PC-9 (cell line): ENCODE measurements around the gene DGKD.

Experiments used
- EZH2 ChIP-seq: fragments of 200-600 bp; sonication (generic); IDR thresholded peaks from 2 replicates; pipeline ENCODE4 v1.8.0; 2017; ENCODE audit warnings: antibody characterized with exemption, low read depth
- TF ChIP-seq, protein P1 (sequence below): fragments of 200-600 bp; sonication (generic); conservative IDR thresholded peaks from 2 replicates; pipeline ENCODE4 v1.6.1; 2017; ENCODE audit warnings: mixed run types, antibody characterized with exemption, mild to moderate bottlenecking, moderate library complexity

DNA sequence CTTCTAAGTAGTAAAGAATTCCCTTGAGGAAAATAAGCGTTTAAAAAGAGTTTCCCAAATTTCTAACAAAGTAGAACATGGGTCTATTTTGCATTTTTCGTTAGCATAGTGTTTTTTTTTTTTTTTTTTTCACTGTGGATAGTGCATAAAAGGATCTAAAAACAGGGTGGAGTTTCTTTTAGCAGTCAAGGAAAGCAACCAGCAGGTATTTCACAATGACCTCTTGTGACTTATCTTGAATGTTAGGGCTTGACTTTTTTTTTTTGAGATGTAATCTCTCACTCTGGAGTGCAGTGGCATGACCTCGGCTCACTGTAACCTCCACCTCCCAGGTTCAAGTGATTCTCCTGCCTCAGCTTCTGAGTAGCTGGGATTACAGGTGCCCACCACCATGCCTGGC lies 14.9 kb upstream of the DGKD start:
- TF ChIP-seq, protein P1, sequence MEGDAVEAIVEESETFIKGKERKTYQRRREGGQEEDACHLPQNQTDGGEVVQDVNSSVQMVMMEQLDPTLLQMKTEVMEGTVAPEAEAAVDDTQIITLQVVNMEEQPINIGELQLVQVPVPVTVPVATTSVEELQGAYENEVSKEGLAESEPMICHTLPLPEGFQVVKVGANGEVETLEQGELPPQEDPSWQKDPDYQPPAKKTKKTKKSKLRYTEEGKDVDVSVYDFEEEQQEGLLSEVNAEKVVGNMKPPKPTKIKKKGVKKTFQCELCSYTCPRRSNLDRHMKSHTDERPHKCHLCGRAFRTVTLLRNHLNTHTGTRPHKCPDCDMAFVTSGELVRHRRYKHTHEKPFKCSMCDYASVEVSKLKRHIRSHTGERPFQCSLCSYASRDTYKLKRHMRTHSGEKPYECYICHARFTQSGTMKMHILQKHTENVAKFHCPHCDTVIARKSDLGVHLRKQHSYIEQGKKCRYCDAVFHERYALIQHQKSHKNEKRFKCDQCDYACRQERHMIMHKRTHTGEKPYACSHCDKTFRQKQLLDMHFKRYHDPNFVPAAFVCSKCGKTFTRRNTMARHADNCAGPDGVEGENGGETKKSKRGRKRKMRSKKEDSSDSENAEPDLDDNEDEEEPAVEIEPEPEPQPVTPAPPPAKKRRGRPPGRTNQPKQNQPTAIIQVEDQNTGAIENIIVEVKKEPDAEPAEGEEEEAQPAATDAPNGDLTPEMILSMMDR, result no peak
- no peak for TF ChIP-seq EZH2
